ENCODE measurements around the gene TRIM17. TPM values are rescaled to one million over a fixed set of nuclear protein-coding genes. Genes with fewer than 3 reads are reported as not detected.

TRIM17 gene
- total and polyA plus RNA-seq, 9 of the 15 experiments (the other 6 are each of a cell fraction or from before 2014, with no cell fraction given): not detected

DNA sequence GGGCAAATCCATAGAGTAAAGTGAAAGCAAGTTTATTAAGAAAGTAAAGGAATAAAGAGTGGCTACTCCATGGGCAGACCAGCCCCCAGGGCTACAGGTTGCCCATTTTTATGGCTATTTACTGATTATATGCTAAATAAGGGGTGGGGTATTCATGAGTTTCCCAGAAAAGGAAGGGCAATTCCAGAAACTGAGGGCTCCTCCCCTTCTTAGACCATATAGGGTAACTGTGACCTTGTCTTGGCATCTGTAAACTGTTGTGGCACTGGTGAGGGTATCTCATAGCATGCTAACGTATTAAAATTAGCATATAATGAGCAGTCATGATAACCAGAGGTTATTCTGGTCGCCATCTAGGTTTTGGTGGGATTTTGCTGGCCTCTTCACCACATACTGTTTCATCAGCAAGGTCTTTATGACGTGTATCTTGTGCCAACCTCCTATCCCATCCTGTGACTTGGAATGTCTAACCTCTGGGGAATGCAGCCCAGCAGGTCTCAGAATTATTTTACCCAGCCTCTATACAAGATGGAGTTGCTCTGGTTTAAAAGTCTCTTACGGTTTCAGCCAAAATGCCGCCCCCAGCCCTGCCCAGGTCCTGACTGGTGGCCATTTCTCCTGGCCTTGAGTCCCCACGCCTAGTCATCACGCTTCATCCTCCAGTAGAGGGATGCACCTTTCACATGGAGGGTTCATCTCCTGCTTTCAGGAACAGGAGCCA is 982 bp upstream of the TRIM17 start (continued):
- TF ChIP-seq E4F1 (CRISPR knock-in tag; IDR thresholded peaks at IDR 0.05; ENCODE audit: borderline replicate concordance) (no peak), ETV6 (IDR thresholded peaks at IDR 0.05; ENCODE audit: borderline replicate concordance in 1 of 2, low read depth in 2 of 2, low read length in 1 of 2) (no peak), ETV6 (CRISPR knock-in tag; IDR thresholded peaks at IDR 0.05; ENCODE audit: borderline replicate concordance) (no peak), SMAD1 (IDR thresholded peaks at IDR 0.05; ENCODE audit: low read depth, low read length, partially characterized antibody) (no peak), MIER1 (IDR thresholded peaks at IDR 0.05; ENCODE audit: low read depth) (no peak), SMARCC2 (IDR thresholded peaks at IDR 0.05; ENCODE audit: low read depth) (no peak), ZNF395 (CRISPR knock-in tag; IDR thresholded peaks at IDR 0.05) (peak; percentile 70; the same call in 1 of the 2 replicates), ZNF41 (CRISPR knock-in tag; conservative IDR thresholded peaks at IDR 0.05) (0 out of 2 replicates have a peak, but pooled peaks have one; percentile 19), CBX1 (IDR thresholded peaks at IDR 0.05; ENCODE audit: low read depth) (no peak), GTF2A2 (tag; IDR thresholded peaks at IDR 0.05) (0 out of 2 replicates have a peak, but pooled peaks have one; percentile 49), ZNF778 (CRISPR knock-in tag; IDR thresholded peaks at IDR 0.05) (no peak), SFPQ (IDR thresholded peaks at IDR 0.05; ENCODE audit: low read depth, low read length) (no peak), ZNF583 (CRISPR knock-in tag; IDR thresholded peaks at IDR 0.05) (peak; percentile 90), KLF13 (tag; IDR thresholded peaks at IDR 0.05; ENCODE audit: borderline replicate concordance, low read depth) (0 out of 2 replicates have a peak, but pooled peaks have one; percentile 29), RAD51 (IDR thresholded peaks at IDR 0.05; ENCODE audit: borderline replicate concordance, low read depth) (no peak), SNIP1 (IDR thresholded peaks at IDR 0.05; ENCODE audit: low read depth) (no peak), SAFB (IDR thresholded peaks at IDR 0.05; ENCODE audit: borderline replicate concordance, low read depth, low read length) (no peak), TEAD2 (tag; IDR thresholded peaks at IDR 0.05) (no peak)
- TF ChIP-seq, protein P1, sequence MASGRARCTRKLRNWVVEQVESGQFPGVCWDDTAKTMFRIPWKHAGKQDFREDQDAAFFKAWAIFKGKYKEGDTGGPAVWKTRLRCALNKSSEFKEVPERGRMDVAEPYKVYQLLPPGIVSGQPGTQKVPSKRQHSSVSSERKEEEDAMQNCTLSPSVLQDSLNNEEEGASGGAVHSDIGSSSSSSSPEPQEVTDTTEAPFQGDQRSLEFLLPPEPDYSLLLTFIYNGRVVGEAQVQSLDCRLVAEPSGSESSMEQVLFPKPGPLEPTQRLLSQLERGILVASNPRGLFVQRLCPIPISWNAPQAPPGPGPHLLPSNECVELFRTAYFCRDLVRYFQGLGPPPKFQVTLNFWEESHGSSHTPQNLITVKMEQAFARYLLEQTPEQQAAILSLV (tag; IDR thresholded peaks at IDR 0.05): peak; percentile 81

Data from K562 (cell line).